ENCODE results near the gene TIMP3. TPM values are rescaled to one million over a fixed set of nuclear protein-coding genes. Genes with fewer than 3 reads are reported as not detected.

The TIMP3 gene
- total RNA-seq, 1 experiment from 2014 or later = 0.87 TPM

- H3K9ac ChIP-seq (ENCODE audit: extremely low read depth, insufficient read length, low read length) = no peak overlapping the region
- no peak overlapping the region for H3T11ph ChIP-seq (ENCODE audit: low read length)
- H2BK12ac ChIP-seq (ENCODE audit: insufficient read length, low read depth, low read length) = no peak overlapping the region
- no peak overlapping the region for H3K23ac ChIP-seq (ENCODE audit: insufficient read length, low read depth, low read length)
- no peaks in the 10 kb centered on the region; the same call in 1 of the 2 replicates for H3K4me1 ChIP-seq (ENCODE audit: insufficient read depth, low read length)
- no peak overlapping the region for H2AK5ac ChIP-seq (ENCODE audit: insufficient read length, low read length)
- H2BK5ac ChIP-seq (ENCODE audit: insufficient read length, low read length) = no peak overlapping the region
- no peak overlapping the region for H4K91ac ChIP-seq (ENCODE audit: insufficient read length, low read depth, low read length)
- no peak overlapping the region for H3K4me2 ChIP-seq (ENCODE audit: insufficient read depth, insufficient read length, low read length)
- H3K9me3 Mint-ChIP-seq = no peaks in the 10 kb centered on the region
- no CpG with 5 or more reads among the region's 7 CpGs for WGBS (ENCODE audit: extremely low coverage, insufficient read length, low lambda C conversion rate)
- no peak overlapping the region for H3K56ac ChIP-seq (ENCODE audit: insufficient read length, low read depth, low read length)
- no peak overlapping the region for H3K4ac ChIP-seq (ENCODE audit: low read depth, low read length)
- no peak overlapping the region for H4K5ac ChIP-seq (ENCODE audit: insufficient read length, low read depth, low read length)
- no peak overlapping the region for H4K8ac ChIP-seq (replicated peaks; ENCODE audit: insufficient read length, low read depth, low read length)
- no peak for TF ChIP-seq CTCF (conservative IDR thresholded peaks at IDR 0.05)
- H3K4me1 Mint-ChIP-seq = peaks cover 22 to 29% of the 10 kb centered on the region in 2 experiments
- no peaks in the 10 kb centered on the region for H4K20me1 ChIP-seq (ENCODE audit: control insufficient read depth, insufficient read depth, insufficient read length)
- no peak overlapping the region for H3K14ac ChIP-seq (ENCODE audit: insufficient read depth, low read length)
- H3K18ac ChIP-seq (ENCODE audit: insufficient read length, low read depth, low read length) = no peak overlapping the region
- no peak overlapping the region for H2BK20ac ChIP-seq (ENCODE audit: low read depth, low read length, poor library complexity, severe bottlenecking)
- H3K27me3 Mint-ChIP-seq (ENCODE audit: low read depth) = no peaks in the 10 kb centered on the region; the same call in 1 of the 2 replicates
- H3K27ac Mint-ChIP-seq = no peak overlapping the region
- no peaks in the 10 kb centered on the region for H3K79me2 ChIP-seq (ENCODE audit: insufficient read depth, low read length)
- no peak for DNase-seq
- no peaks in the 10 kb centered on the region for H3K27me3 ChIP-seq (ENCODE audit: insufficient read depth, low read length)
- H3K36me3 Mint-ChIP-seq (ENCODE audit: insufficient read depth in 1 of 3, low read depth in 3 of 3) = peaks cover 0 to 22% (median 20%) of the 10 kb centered on the region in 3 experiments; a peak in 4 of 7 replicates
- no peaks in the 10 kb centered on the region for H3K79me1 ChIP-seq (ENCODE audit: insufficient read depth, low read depth, low read length, poor library complexity, severe bottlenecking)
- no peak overlapping the region for H3K27ac ChIP-seq (ENCODE audit: insufficient read length, low read depth, low read length)
- no peak overlapping the region for H2BK15ac ChIP-seq (ENCODE audit: low read depth, low read length)
- H2BK120ac ChIP-seq (ENCODE audit: low read depth, low read length, poor library complexity, severe bottlenecking) = no peak overlapping the region
- no peaks in the 10 kb centered on the region for H3K23me2 ChIP-seq (ENCODE audit: insufficient read length, low read depth, low read length, poor library complexity, severe bottlenecking)
- no peak overlapping the region for H2AFZ ChIP-seq (ENCODE audit: low read length)
- no peaks in the 10 kb centered on the region for H3K9me3 ChIP-seq (ENCODE audit: control insufficient read depth, low read depth, low read length)
- no peak overlapping the region for H3K4me3 Mint-ChIP-seq
These were observed 20.8 kb downstream of the TIMP3 start for GRCh38 chr22:32822179-32822877.
